Hypothalamus (tissue), 51 donors: Measurements from ENCODE around the gene SULT1B1.
A peak's percentile ranks its signal among the peaks of the same experiment; 100 is the strongest.

Experiments
- DNase-seq, 51 donors: peaks; one replicate each; lab custom pipeline; 2025; lab: John Stamatoyannopoulos, UW

SULT1B1 gene

GRCh38 chr4:69702201-69702600, 58.2 kb downstream of the SULT1B1 start:
- DNase-seq = no peak

- no peak for DNase-seq
These were observed 58.7 kb downstream of the SULT1B1 start for GRCh38 chr4:69701696-69702095.

DNA sequence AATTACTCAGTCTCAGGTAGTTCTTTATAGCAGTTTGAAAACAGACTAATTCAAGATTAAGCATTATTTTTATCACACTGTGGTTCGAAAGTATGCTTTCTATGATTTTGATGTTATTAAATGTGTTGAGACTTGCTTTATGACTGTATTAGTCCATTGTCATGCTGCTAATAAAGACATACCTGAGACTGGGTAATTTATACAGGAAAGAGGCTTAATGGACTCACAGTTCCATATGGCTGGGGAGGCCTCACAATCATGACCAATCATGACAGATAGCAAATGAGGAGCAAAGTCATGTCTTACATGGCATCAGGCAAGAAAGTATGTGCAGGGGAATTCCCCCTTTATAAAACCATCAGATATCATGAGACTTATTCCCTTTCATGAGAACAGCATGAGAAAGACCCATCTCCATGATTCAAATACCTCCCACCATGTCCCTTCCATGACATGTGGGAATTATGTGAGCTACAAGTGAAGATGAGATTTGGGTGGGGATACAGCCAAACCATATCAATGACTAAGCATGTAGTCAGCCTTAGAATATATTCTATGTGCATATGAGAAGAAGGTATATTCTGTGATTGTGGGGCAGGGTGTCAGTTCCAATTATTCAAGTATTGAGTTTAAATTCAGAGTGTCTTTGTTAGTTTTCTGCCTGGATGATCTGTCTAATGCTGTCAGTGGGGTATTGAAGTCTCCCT, 62.7 kb downstream of the SULT1B1 start:
- no peak for DNase-seq

DNA sequence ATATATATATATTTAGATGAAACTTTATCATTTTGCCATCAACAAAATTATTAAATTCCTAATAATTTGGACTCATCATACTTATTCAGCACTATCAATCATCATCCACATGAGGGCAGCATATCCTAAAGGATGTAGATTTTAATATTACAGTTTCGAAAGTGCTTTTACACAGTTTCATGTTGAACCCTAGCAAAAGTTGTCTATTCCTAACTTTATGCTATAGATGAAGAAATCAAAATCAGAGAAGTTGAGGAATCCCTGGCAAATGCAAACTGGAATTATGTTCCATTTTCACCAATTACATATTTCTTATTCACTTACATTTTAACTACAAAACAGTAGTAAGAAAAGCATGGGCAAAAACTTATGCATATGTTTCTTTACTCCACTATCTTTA, 70.8 kb downstream of the SULT1B1 start:
- peak in 1 of 51 donors; percentile 15 for DNase-seq

GRCh38 chr4:69684804-69685203, 75.6 kb downstream of the SULT1B1 start:
- no peak for DNase-seq
